ENCODE measurements around the gene RBM27. TPM values are rescaled to one million over a fixed set of nuclear protein-coding genes. Genes with fewer than 3 reads are reported as not detected.
"Not testable (repeated sequence)": the region's sequence is repeated elsewhere in the genome, so short reads cannot be mapped to it uniquely, and the experiment has no call there.

The RBM27 gene
- total and polyA plus RNA-seq, 2 of the 4 experiments (the other 2 are of a cell fraction) = 7.7 to 19.2 TPM

- no peak overlapping the region for H2BK5ac ChIP-seq (ENCODE audit: low read depth, low read length, poor library complexity, severe bottlenecking)
- in situ Hi-C loops (cut with MboI; ENCODE audit: low sequenced_read_pairs) (no loop called here), intact Hi-C loops (cut with micrococcal nuclease) (no loop called here), dilution Hi-C loops (cut with HindIII; ENCODE audit: low sequenced_read_pairs, unreplicated experiment) (no loop called here)
- H3K4me1 ChIP-seq (ENCODE audit: control insufficient read depth, insufficient read depth, low read length) = no peaks in the 10 kb centered on the region; the same call in 1 of the 2 replicates
- no peak overlapping the region for H4K91ac ChIP-seq (ENCODE audit: insufficient read depth, low read depth, low read length)
- DNase-seq (peak; percentile 49), ATAC-seq (ENCODE audit: low read depth) (peak; percentile 50; the same call in 1 of the 2 replicates)
- no peak overlapping the region for H3K23ac ChIP-seq (ENCODE audit: low read depth, low read length)
- TF ChIP-seq SMC3 (IDR thresholded peaks at IDR 0.05; ENCODE audit: low read depth, low read length) = no peak
- no peak for TF ChIP-seq RFX5 (IDR thresholded peaks at IDR 0.05; ENCODE audit: low read depth, low read length)
- peak; percentile 89 for TF ChIP-seq CEBPB (IDR thresholded peaks at IDR 0.05; ENCODE audit: low read depth, low read length)
- TF ChIP-seq RCOR1 (IDR thresholded peaks at IDR 0.05; ENCODE audit: insufficient replicate concordance, low read length) = no peak
- H3K27me3 ChIP-seq (ENCODE audit: control insufficient read depth, insufficient read depth, low read length) = no peaks in the 10 kb centered on the region
- H3K4ac ChIP-seq (ENCODE audit: low read depth, low read length) = no peak overlapping the region
- no peak overlapping the region for H2BK15ac ChIP-seq (ENCODE audit: low read depth, low read length)
- no peak overlapping the region for H3K4me3 ChIP-seq (ENCODE audit: insufficient read depth, low read depth, low read length)
- ChIA-PET POLR2A (ENCODE audit: unreplicated experiment) (no interaction called here), CTCF (no interaction called here)
- no peak overlapping the region for H3K9ac ChIP-seq (ENCODE audit: low read depth, low read length)
- no peaks in the 10 kb centered on the region for H4K20me1 ChIP-seq (ENCODE audit: insufficient read depth, low read length)
- no peak overlapping the region; the same call in 1 of the 2 replicates for H4K5ac ChIP-seq (ENCODE audit: low read depth, low read length)
- no peaks in the 10 kb centered on the region for H3K9me1 ChIP-seq (ENCODE audit: insufficient read depth, low read length)
- BruUV-seq (replicated peaks) = no TSS peak
- H2BK120ac ChIP-seq (ENCODE audit: low read depth, low read length) = no peak overlapping the region
- no peak overlapping the region for H2AK9ac ChIP-seq (replicated peaks; ENCODE audit: low read depth, low read length, poor library complexity)
- no peaks in the 10 kb centered on the region for H3K9me3 ChIP-seq (ENCODE audit: control insufficient read depth, insufficient read depth, low read length)
- H3K79me1 ChIP-seq (ENCODE audit: low read depth in 1 of 2, low read length in 2 of 2) = no peaks in the 10 kb centered on the region
- no peak overlapping the region for H2AK5ac ChIP-seq (ENCODE audit: low read depth, low read length)
- H3K56ac ChIP-seq (ENCODE audit: extremely low read depth, insufficient read depth, low read length) = no peak overlapping the region
- H3K4me2 ChIP-seq (ENCODE audit: low read depth, low read length) = peak overlapping the region; percentile 53; the same call in 1 of the 2 replicates
- no peak overlapping the region for H2BK20ac ChIP-seq (ENCODE audit: low read depth, low read length)
- peak overlapping the region; percentile 58; the same call in 1 of the 2 replicates for H3K18ac ChIP-seq (ENCODE audit: low read depth, low read length)
- no peak overlapping the region for H4K8ac ChIP-seq (ENCODE audit: low read depth in 2 of 2, low read length in 2 of 2)
- H3K27ac ChIP-seq (ENCODE audit: insufficient read depth, low read length) = no peak overlapping the region
- no CpG with 5 or more reads among the region's 1 CpG for WGBS, 2 experiments (ENCODE audit: extremely low coverage in 2 of 2, insufficient read length in 1 of 2)
- no peaks in the 10 kb centered on the region for H3K36me3 ChIP-seq (ENCODE audit: control insufficient read depth, insufficient read depth, low read length)
- H2AFZ ChIP-seq (replicated peaks; ENCODE audit: low read length, poor library complexity) = no peak overlapping the region
- H3K14ac ChIP-seq (replicated peaks; ENCODE audit: low read depth, low read length) = no peak overlapping the region
Observed at GRCh38 chr5:146193285-146193684, 10.1 kb upstream of the RBM27 start.

GRCh38 chr5:146194997-146195396, 8.4 kb upstream of the RBM27 start:
- H3K9me1 ChIP-seq (ENCODE audit: insufficient read depth, low read length); H3K4me1 ChIP-seq (ENCODE audit: control insufficient read depth, insufficient read depth, low read length); H3K56ac ChIP-seq (ENCODE audit: extremely low read depth, insufficient read depth, low read length); H4K8ac ChIP-seq (ENCODE audit: low read depth in 2 of 2, low read length in 2 of 2); H3K23ac ChIP-seq (ENCODE audit: low read depth, low read length); H3K79me1 ChIP-seq (ENCODE audit: low read depth in 1 of 2, low read length in 2 of 2); DNase-seq; H2BK15ac ChIP-seq (ENCODE audit: low read depth, low read length); H3K4ac ChIP-seq (ENCODE audit: low read depth, low read length); in situ Hi-C loops (cut with MboI; ENCODE audit: low sequenced_read_pairs); H2BK20ac ChIP-seq (ENCODE audit: low read depth, low read length); H2AK5ac ChIP-seq (ENCODE audit: low read depth, low read length); CTCF ChIA-PET; H3K18ac ChIP-seq (ENCODE audit: low read depth, low read length); H3K9me3 ChIP-seq (ENCODE audit: control insufficient read depth, insufficient read depth, low read length); intact Hi-C loops (cut with micrococcal nuclease); H3K27ac ChIP-seq (ENCODE audit: insufficient read depth, low read length); H3K36me3 ChIP-seq (ENCODE audit: control insufficient read depth, insufficient read depth, low read length); POLR2A ChIA-PET (ENCODE audit: unreplicated experiment); H4K5ac ChIP-seq (ENCODE audit: low read depth, low read length); H2AFZ ChIP-seq (replicated peaks; ENCODE audit: low read length, poor library complexity); ATAC-seq (ENCODE audit: low read depth); H4K20me1 ChIP-seq (ENCODE audit: insufficient read depth, low read length); H3K27me3 ChIP-seq (ENCODE audit: control insufficient read depth, insufficient read depth, low read length); H3K4me2 ChIP-seq (ENCODE audit: low read depth, low read length); dilution Hi-C loops (cut with HindIII; ENCODE audit: low sequenced_read_pairs, unreplicated experiment); H2BK5ac ChIP-seq (ENCODE audit: low read depth, low read length, poor library complexity, severe bottlenecking); BruUV-seq (replicated peaks); H3K4me3 ChIP-seq (ENCODE audit: insufficient read depth, low read depth, low read length); H3K14ac ChIP-seq (replicated peaks; ENCODE audit: low read depth, low read length); H2AK9ac ChIP-seq (replicated peaks; ENCODE audit: low read depth, low read length, poor library complexity); H4K91ac ChIP-seq (ENCODE audit: insufficient read depth, low read depth, low read length); H3K9ac ChIP-seq (ENCODE audit: low read depth, low read length); H2BK120ac ChIP-seq (ENCODE audit: low read depth, low read length): not testable (repeated sequence)
- WGBS, 2 experiments (ENCODE audit: extremely low coverage in 2 of 2, insufficient read length in 1 of 2) = no CpG with 5 or more reads among the region's 4 CpGs

Data from IMR-90 (cell line).